Prostate gland (tissue), 2 donors: ENCODE data around the gene SORBS2.

Experiments used
- POLR2A ChIP-seq: fragments of 450-650 bp; IDR thresholded peaks from one replicate; pipeline ENCODE4 v1.6.1; 2016; ENCODE audit warnings: antibody characterized with exemption, mild to moderate bottlenecking
- POLR2AphosphoS5 ChIP-seq: sonication (generic); formaldehyde crosslinking; IDR thresholded peaks from one replicate; pipeline ENCODE4 v1.6.1; 2017; ENCODE audit warnings: antibody characterized with exemption
- TF ChIP-seq, protein P1 (sequence below), 4 experiments: fragments of 200-600 bp in 2 of 4; fragments of 450-650 bp in 2 of 4; sonication (generic) in 2 of 4; IDR thresholded peaks; 1 replicate in 3 of 4; 2 replicates in 1 of 4; pipeline ENCODE4 v1.5.1; 2016 to 2019; ENCODE audit warnings: antibody characterized with exemption in 4 of 4, mild to moderate bottlenecking in 2 of 4, moderate library complexity in 2 of 4

DNA sequence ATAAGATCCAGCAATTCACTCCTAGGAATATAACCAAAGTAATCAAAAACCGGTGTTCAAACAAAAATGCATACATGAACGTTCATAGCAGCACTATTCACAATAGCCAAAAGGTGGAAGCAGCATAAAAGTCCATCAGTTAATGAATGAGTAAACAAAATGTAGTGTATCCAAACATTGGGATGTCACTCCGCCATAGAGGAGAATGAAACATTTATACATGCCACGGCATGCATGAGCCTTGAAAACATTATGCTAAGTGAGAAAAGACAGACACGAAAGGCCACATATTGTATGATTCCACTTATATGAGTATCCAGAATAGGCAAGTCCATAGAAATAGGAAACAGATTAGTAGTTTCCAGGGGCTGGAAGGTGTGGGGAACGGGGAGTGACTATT lies 265.7 kb downstream of the SORBS2 start:
- TF ChIP-seq POLR2A = no peak
- TF ChIP-seq, protein P1, sequence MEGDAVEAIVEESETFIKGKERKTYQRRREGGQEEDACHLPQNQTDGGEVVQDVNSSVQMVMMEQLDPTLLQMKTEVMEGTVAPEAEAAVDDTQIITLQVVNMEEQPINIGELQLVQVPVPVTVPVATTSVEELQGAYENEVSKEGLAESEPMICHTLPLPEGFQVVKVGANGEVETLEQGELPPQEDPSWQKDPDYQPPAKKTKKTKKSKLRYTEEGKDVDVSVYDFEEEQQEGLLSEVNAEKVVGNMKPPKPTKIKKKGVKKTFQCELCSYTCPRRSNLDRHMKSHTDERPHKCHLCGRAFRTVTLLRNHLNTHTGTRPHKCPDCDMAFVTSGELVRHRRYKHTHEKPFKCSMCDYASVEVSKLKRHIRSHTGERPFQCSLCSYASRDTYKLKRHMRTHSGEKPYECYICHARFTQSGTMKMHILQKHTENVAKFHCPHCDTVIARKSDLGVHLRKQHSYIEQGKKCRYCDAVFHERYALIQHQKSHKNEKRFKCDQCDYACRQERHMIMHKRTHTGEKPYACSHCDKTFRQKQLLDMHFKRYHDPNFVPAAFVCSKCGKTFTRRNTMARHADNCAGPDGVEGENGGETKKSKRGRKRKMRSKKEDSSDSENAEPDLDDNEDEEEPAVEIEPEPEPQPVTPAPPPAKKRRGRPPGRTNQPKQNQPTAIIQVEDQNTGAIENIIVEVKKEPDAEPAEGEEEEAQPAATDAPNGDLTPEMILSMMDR (IDR thresholded peaks at IDR 0.05) = no peak
- TF ChIP-seq POLR2AphosphoS5 = no peak
